Measurements from ENCODE around the gene ELFN1.

ELFN1 gene

GRCh38 chr7:1732645-1733044, 62.6 kb downstream of the ELFN1 start:
- no peak for TF ChIP-seq TAF1 (IDR thresholded peaks at IDR 0.05; ENCODE audit: borderline replicate concordance, insufficient read depth, low read length)
- TF ChIP-seq POLR2AphosphoS5 (IDR thresholded peaks at IDR 0.05; ENCODE audit: low read depth, low read length): no peak
- TF ChIP-seq REST (IDR thresholded peaks at IDR 0.05; ENCODE audit: insufficient read depth in 1 of 2, low read depth in 2 of 2, low read length in 2 of 2): no peak
- no peak for TF ChIP-seq FOXP2 (optimal IDR thresholded peaks at IDR 0.05; ENCODE audit: borderline replicate concordance, extremely low read depth, extremely low read length, insufficient read depth)
- TF ChIP-seq SIN3A (IDR thresholded peaks at IDR 0.05; ENCODE audit: borderline replicate concordance, insufficient read depth, low read length): no peak

- TF ChIP-seq SIN3A (IDR thresholded peaks at IDR 0.05; ENCODE audit: borderline replicate concordance, insufficient read depth, low read length) (no peak), TAF1 (IDR thresholded peaks at IDR 0.05; ENCODE audit: borderline replicate concordance, insufficient read depth, low read length) (no peak), REST (IDR thresholded peaks at IDR 0.05; ENCODE audit: insufficient read depth in 1 of 2, low read depth in 2 of 2, low read length in 2 of 2) (no peak), FOXP2 (optimal IDR thresholded peaks at IDR 0.05; ENCODE audit: borderline replicate concordance, extremely low read depth, extremely low read length, insufficient read depth) (no peak), POLR2AphosphoS5 (IDR thresholded peaks at IDR 0.05; ENCODE audit: low read depth, low read length) (no peak)
Observed at GRCh38 chr7:1733206-1733907, 63.3 kb downstream of the ELFN1 start.

GRCh38 chr7:1733908-1734730, 64.0 kb downstream of the ELFN1 start:
- TF ChIP-seq FOXP2 (optimal IDR thresholded peaks at IDR 0.05; ENCODE audit: borderline replicate concordance, extremely low read depth, extremely low read length, insufficient read depth): no peak
- TF ChIP-seq TAF1 (IDR thresholded peaks at IDR 0.05; ENCODE audit: borderline replicate concordance, insufficient read depth, low read length): no peak
- no peak for TF ChIP-seq POLR2AphosphoS5 (IDR thresholded peaks at IDR 0.05; ENCODE audit: low read depth, low read length)
- no peak for TF ChIP-seq REST (IDR thresholded peaks at IDR 0.05; ENCODE audit: insufficient read depth in 1 of 2, low read depth in 2 of 2, low read length in 2 of 2)
- no peak for TF ChIP-seq SIN3A (IDR thresholded peaks at IDR 0.05; ENCODE audit: borderline replicate concordance, insufficient read depth, low read length)

- TF ChIP-seq POLR2AphosphoS5 (IDR thresholded peaks at IDR 0.05; ENCODE audit: low read depth, low read length) (no peak), TAF1 (IDR thresholded peaks at IDR 0.05; ENCODE audit: borderline replicate concordance, insufficient read depth, low read length) (no peak), REST (IDR thresholded peaks at IDR 0.05; ENCODE audit: insufficient read depth in 1 of 2, low read depth in 2 of 2, low read length in 2 of 2) (no peak)
Observed at GRCh38 chr7:1735262-1735661, 65.2 kb downstream of the ELFN1 start.
